Ovary (tissue), 9 donors: Measurements from ENCODE around the gene THAP2. TPM values are rescaled to one million over a fixed set of nuclear protein-coding genes. Genes with fewer than 3 reads are reported as not detected.

Source experiments
- DNase-seq, 5 donors: peaks; one replicate each; pipeline ENCODE4 v3.0.0-alpha.2; 2019 to 2020
- H3K27ac ChIP-seq, 2 donors: fragments of 200-600 bp; one replicate each; pipeline versions ENCODE4 v1.5.1 to v1.8.0; 2019 to 2022
- H3K27me3 ChIP-seq: fragments of 200-600 bp; one replicate; pipeline ENCODE4 v1.8.0; 2022
- H3K36me3 ChIP-seq: fragments of 200-600 bp; sonication (generic); one replicate; pipeline ENCODE4 v1.5.1; 2019
- H3K4me1 ChIP-seq: one replicate; pipeline ENCODE4 v1.8.1; 2013; ENCODE audit warnings: mild to moderate bottlenecking, moderate library complexity; ENCODE audit not compliant: insufficient read depth
- H3K4me3 ChIP-seq: fragments of 200-600 bp; sonication (generic); one replicate; pipeline ENCODE4 v1.5.1; 2017
- H3K9me3 ChIP-seq, 2 donors: fragments of 200-600 bp in 1 of 2; sonication (generic) in 1 of 2; one replicate each; pipeline versions ENCODE4 v1.5.1 to v1.8.1; 2013 to 2019; ENCODE audit warnings: mild to moderate bottlenecking in 1 of 2, moderate library complexity in 1 of 2
- CTCF ChIP-seq, 3 donors: fragments of 450-650 bp in 2 of 3; fragments of 200-600 bp in 1 of 3; IDR thresholded peaks; one replicate each; pipeline versions ENCODE4 v1.5.1 to v1.8.0; 2016 to 2022; ENCODE audit warnings: antibody characterized with exemption in 3 of 3, mild to moderate bottlenecking in 1 of 3
- EP300 ChIP-seq: sonication (generic); formaldehyde crosslinking; IDR thresholded peaks from one replicate; pipeline ENCODE4 v1.6.1; 2017; ENCODE audit warnings: antibody characterized with exemption
- POLR2A ChIP-seq: fragments of 450-650 bp; IDR thresholded peaks from one replicate; pipeline ENCODE4 v1.6.1; 2017; ENCODE audit warnings: antibody characterized with exemption, mild to moderate bottlenecking, moderate library complexity
- WGBS, 3 donors: extraction: QIAGEN DNeasy Blood & Tissue Kit in 1 of 3; methylation state at CpG; one replicate each; pipeline versions ENCODE4 v1.1.5 to v1.1.7; 2013 to 2017; 5-methylcytosine and 5-hydroxymethylcytosine counted together
- intact Hi-C, 4 donors: fragments of 100-400 bp; cut with DNase I; formaldehyde crosslinking; loops; one replicate each; pipeline versions ENCODE4 v1.11.0 to v1.15.1; 2022 to 2023
- polyA plus RNA-seq, 2 donors: library from polyadenylated mRNA; stranded (reverse); fragments of 200-250 nt in 1 of 2; fragments of 350-450 nt in 1 of 2; fragmentation: Illumina TruSeq in 1 of 2; extraction: RNeasy Lipid Tissue Mini Kit (QIAGEN cat#74804) in 1 of 2; gene quantifications; one replicate each; pipeline ENCODE4 v1.2.3, GENCODE V29; 2013 to 2014
- total RNA-seq, 7 donors: library from RNA; depleted of rRNA in 2 of 7; stranded (reverse); fragments of >200 nt in 2 of 7; fragmentation: NEBNext Ultra II Directional in 3 of 7; extraction: Animal tissue kit (Norgen Biotek cat#: 25700) in 3 of 7; gene quantifications; one replicate each; pipeline versions ENCODE4 v1.1.0 to v1.2.4, GENCODE V29; 2016 to 2023
- donor health status: DM: no; HTN: no; CAD: no; lungs with moderate emphysema.
- donor health status: DM: no; HTN: no; CAD: no.
- donor health status: Bipolar disorder and iron deficiency.
- donor health status: DM: yes; HTN: yes; CAD: no.
- donor health status: DM: no; HTN: no; CAD: no.
- donor health status: DM: yes; HTN: yes; CAD: no.

THAP2 gene
- total and polyA plus RNA-seq, 9 donors: 3.6 to 7.5 (median 5.8) TPM

GRCh38 chr12:71639341-71639760 lies 24.8 kb upstream of the THAP2 start:
- H3K27me3 ChIP-seq: no peaks in the 10 kb centered on the region
- no peaks in the 10 kb centered on the region for H3K4me1 ChIP-seq
- intact Hi-C loops: no loop called here
- H3K36me3 ChIP-seq: no peaks in the 10 kb centered on the region
- H3K9me3 ChIP-seq: no peaks in the 10 kb centered on the region
- H3K27ac ChIP-seq: no peak overlapping the region
- DNase-seq: no peak
- TF ChIP-seq POLR2A (no peak), EP300 (no peak), CTCF (IDR thresholded peaks at IDR 0.05) (no peak)
- no peak overlapping the region for H3K4me3 ChIP-seq
- 76 to 88% (median 85%) methylated on average over 2 of the region's 2 CpGs for WGBS, 3 donors

DNA sequence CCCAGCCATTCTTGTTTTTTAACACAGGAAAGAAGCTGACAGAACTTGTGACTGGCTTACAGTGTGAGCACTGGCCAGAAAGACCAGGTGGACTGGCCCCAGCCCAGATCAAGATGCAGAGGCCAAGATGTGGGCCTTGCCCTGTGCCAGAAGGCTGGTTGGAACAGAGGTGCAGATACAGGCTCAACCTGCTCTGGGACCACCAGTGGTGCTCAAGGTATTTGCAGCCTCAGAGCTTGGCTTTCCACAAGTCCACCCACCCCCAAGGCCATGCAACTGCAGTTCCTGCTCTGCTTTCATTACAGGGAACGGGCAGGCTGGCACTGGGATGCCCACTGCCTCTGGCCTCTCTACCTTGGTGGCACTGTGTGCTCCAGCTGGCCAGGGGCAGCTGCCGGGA lies 23.8 kb upstream of the THAP2 start:
- DNase-seq: no peak
- H3K27me3 ChIP-seq: no peaks in the 10 kb centered on the region
- no peak overlapping the region for H3K4me3 ChIP-seq
- H3K36me3 ChIP-seq: no peaks in the 10 kb centered on the region
- H3K27ac ChIP-seq: no peak overlapping the region
- no peak for TF ChIP-seq POLR2A
- no peak for TF ChIP-seq CTCF (IDR thresholded peaks at IDR 0.05)
- TF ChIP-seq EP300: no peak
- H3K9me3 ChIP-seq: no peaks in the 10 kb centered on the region
- intact Hi-C loops: no loop called here
- WGBS, 3 donors: 95 to 97% (median 96%) methylated on average over 2 of the region's 2 CpGs
- no peaks in the 10 kb centered on the region for H3K4me1 ChIP-seq

- Histone ChIP-seq H3K4me1 (no peaks in the 10 kb centered on the region), H3K27me3 (no peaks in the 10 kb centered on the region), H3K36me3 (no peaks in the 10 kb centered on the region), H3K9me3 (no peaks in the 10 kb centered on the region), H3K27ac (no peak overlapping the region), H3K4me3 (no peak overlapping the region)
- intact Hi-C loops: no loop called here
- no peak for DNase-seq
- 72 to 79% (median 75%) methylated on average over 2 of the region's 2 CpGs for WGBS, 3 donors
- no peak for TF ChIP-seq CTCF (IDR thresholded peaks at IDR 0.05)
- TF ChIP-seq EP300: no peak
- no peak for TF ChIP-seq POLR2A
Observed at GRCh38 chr12:71641390-71641789, 22.7 kb upstream of the THAP2 start.

DNA sequence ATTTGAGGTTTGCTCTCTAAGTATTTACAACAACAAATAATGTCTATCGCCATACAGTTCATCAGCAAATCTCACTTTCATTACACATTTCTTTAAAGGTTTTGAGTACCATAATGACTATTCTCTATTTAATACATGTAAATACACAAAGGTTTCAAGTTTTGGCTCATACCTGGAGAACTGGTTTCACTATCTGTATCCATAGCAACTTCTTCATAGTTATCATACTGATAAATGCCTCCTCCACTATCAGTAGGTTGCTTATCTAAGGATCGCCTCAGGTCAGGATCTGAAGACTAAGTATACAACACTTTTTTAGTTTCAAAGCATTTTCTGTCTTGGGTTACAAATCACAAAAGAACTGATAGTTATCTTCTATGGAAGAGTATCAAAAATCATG lies 21.8 kb upstream of the THAP2 start:
- Histone ChIP-seq H3K4me3 (no peak overlapping the region), H3K9me3 (no peaks in the 10 kb centered on the region), H3K27me3 (no peaks in the 10 kb centered on the region), H3K4me1 (no peaks in the 10 kb centered on the region), H3K36me3 (no peaks in the 10 kb centered on the region), H3K27ac (no peak overlapping the region)
- intact Hi-C loops: no loop called here
- DNase-seq: no peak
- no peak for TF ChIP-seq CTCF (IDR thresholded peaks at IDR 0.05)
- TF ChIP-seq EP300: no peak
- no peak for TF ChIP-seq POLR2A
- 89 to 95% (median 94%) methylated on average over 2 of the region's 2 CpGs for WGBS, 3 donors

GRCh38 chr12:71645268-71645667 lies 18.8 kb upstream of the THAP2 start:
- H3K36me3 ChIP-seq: no peaks in the 10 kb centered on the region
- no peaks in the 10 kb centered on the region for H3K9me3 ChIP-seq
- no peak overlapping the region for H3K27ac ChIP-seq
- intact Hi-C loops: no loop called here
- TF ChIP-seq POLR2A (no peak), CTCF (IDR thresholded peaks at IDR 0.05) (no peak), EP300 (no peak)
- WGBS, 3 donors: 89 to 94% (median 92%) methylated on average over 3 of the region's 3 CpGs
- no peaks in the 10 kb centered on the region for H3K4me1 ChIP-seq
- H3K4me3 ChIP-seq: no peak overlapping the region
- DNase-seq: no peak
- H3K27me3 ChIP-seq: no peaks in the 10 kb centered on the region
